KOPT-K1 (cell line): ENCODE data around the gene ZNG1E.
"Not testable (repeated sequence)": the region's sequence is repeated elsewhere in the genome, so short reads cannot be mapped to it uniquely, and the experiment has no call there.

Experiments used
- H3K27ac ChIP-seq: fragments of 200-600 bp; sonication (generic); 2 replicates; pipeline ENCODE4 v1.5.1; 2016; ENCODE audit warnings: antibody characterized with exemption, mild to moderate bottlenecking, low read depth, low read length; ENCODE audit not compliant: poor library complexity, severe bottlenecking
- H3K36me3 ChIP-seq: fragments of 200-600 bp; sonication (generic); 2 replicates; pipeline ENCODE4 v1.5.1; 2017; ENCODE audit warnings: antibody characterized with exemption, mild to moderate bottlenecking, low read length, moderate library complexity; ENCODE audit not compliant: insufficient read depth
- H3K9me3 ChIP-seq: fragments of 200-600 bp; sonication (generic); 2 replicates; pipeline ENCODE4 v1.5.1; 2017; ENCODE audit warnings: antibody characterized with exemption, low read length, mild to moderate bottlenecking; ENCODE audit not compliant: insufficient read depth, poor library complexity, severe bottlenecking

ZNG1E gene

DNA sequence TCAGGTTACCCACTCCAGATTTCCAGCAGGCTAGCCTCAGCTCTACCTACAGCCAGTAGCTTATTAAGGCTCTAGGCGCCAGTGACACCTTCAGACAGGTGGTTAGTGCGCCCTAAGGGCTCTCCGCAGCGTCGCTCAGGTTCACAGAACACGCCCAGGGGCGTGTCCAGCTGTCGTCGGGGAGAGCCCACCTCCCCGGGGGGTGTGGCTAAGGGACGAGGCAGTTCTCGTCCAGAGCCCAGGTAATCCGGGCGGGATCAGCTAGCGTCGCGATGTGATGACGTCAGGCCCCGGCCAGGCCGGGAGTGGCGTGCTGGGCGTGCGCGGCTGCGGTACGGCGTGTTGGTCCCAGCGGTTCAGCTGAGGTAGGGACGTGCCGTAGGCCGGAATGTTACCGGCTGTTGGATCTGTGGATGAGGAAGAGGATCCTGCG lies at the start of gene ZNG1E:
ZNG1E (plus strand) TSS at position 340 of the 433 bp plus-strand sequence; CDS start at position 389, 49 bp downstream.
- H3K27ac ChIP-seq = not testable (repeated sequence)

DNA sequence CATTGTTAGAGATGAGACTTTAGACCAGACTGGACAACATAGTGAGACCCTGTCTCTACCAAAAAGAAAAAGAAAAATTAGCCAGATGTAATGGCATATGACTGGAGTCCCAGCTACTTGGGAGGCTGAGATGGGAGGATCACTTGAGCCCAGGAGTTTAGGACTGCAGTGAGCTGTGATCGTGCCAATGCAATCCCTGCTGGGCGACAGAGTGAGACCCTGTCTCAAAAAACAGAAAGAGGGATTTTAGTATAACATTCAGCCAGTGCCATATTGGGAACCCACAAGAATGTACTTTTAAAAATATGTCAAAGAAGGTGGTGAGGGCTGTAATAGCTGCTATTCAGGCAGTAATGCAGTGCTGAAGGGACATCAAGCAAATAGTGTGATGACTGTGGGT lies 2.1 kb upstream of the ZNG1E start:
- not testable (repeated sequence) for H3K36me3 ChIP-seq, H3K27ac ChIP-seq, H3K9me3 ChIP-seq

More for the DNA sequence above, at the start of gene ZNG1E:
- H3K36me3 ChIP-seq, H3K9me3 ChIP-seq: not testable (repeated sequence)

DNA sequence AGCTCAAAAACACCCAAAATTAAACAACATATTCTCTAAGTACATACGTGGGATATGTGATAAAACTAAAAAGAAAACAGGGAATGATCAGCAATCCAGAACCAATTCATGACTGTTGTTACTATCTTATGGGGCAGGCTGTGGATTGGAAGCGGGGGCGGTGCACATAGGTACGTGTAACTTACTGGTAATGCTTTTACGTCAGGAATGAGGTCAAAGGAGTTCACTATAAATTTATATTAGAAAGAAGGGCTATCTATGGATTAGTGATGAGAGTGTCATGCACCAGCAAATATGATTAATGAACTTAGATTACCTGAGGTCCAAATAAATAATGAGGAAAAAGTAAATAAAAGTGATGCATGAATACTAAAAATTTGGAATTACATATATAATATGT lies 710 bp upstream of the ZNG1E start:
- H3K36me3 ChIP-seq, H3K27ac ChIP-seq, H3K9me3 ChIP-seq: not testable (repeated sequence)

DNA sequence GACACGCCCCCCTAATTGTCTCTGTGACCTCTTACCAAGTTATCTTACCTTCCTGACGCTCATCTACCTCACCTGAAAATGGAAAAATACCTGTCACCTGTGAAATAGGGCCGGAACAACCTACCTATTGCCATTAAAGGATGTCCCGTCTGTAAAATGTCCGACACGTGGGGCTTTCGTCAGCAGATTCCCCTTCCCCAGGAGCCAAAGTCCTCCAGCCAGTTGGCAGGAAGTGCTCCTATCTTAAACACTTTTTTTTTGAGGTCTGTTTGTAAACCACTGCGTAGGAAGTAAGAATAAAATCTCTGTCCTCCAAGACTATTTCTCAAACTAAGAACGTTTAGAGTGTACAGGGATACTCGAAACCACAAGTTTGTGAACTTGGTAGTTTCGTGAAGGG lies 661 bp downstream of the ZNG1E start:
- H3K36me3 ChIP-seq, H3K27ac ChIP-seq, H3K9me3 ChIP-seq: not testable (repeated sequence)

DNA sequence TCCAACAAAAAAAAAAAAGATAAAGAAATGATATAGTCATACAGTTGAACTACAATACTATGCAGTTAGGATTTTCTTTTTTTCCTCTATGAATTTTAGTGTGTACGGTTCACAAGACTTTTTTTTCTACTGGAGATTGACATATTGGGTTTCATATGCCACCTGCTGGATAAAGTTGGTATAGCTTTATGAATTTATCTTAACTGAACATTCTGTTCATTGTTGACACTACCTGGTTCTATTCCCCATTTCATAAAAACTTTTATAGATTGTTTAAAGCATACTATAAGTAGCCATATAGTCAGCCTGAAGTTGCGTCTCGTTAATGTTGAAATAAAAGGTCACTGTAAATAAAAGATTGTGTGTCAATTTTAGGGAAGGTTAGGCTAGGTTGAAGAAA lies 2.8 kb downstream of the ZNG1E start:
- not testable (repeated sequence) for H3K36me3 ChIP-seq

DNA sequence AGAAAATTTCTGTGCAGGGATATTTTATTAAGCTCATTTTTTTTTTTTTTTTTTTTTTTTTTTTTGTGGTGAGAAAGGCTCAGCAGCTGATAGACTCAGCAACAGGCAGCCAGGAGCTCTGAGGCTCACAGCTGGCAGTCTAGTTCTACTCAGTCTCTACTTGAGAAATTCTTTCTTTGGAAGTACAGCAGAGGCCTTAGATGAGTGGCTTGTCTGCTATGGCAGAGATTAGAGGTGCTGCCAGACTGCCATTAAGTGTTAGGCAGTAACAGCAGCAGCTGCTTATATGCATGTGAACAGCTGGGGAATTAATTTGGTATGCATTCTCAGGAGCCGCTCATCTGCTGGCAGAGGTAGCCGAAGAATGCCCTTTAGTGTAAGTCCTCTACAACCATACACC lies 27.8 kb downstream of the ZNG1E start:
- H3K36me3 ChIP-seq, H3K27ac ChIP-seq, H3K9me3 ChIP-seq: not testable (repeated sequence)

More for the DNA sequence above, 2.8 kb downstream of the ZNG1E start:
- not testable (repeated sequence) for H3K9me3 ChIP-seq, H3K27ac ChIP-seq

DNA sequence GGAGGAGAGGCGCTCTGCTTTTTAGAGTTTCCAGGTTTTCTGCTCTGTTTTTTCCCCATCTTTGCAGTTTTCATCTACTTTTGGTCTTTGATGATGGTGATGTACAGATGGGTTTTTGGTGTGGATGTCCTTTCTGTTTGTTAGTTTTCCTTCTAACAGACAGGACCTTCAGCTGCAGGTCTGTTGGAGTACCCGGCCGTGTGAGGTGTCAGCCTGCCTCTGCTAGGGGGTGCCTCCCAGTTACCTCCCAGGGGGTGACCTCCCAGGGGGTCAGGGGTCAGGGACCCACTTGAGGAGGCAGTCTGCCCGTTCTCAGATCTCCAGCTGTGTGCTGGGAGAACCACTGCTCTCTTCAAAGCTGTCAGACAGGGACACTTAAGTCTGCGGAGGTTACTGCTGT lies 38.7 kb downstream of the ZNG1E start:
- not testable (repeated sequence) for H3K36me3 ChIP-seq, H3K9me3 ChIP-seq

DNA sequence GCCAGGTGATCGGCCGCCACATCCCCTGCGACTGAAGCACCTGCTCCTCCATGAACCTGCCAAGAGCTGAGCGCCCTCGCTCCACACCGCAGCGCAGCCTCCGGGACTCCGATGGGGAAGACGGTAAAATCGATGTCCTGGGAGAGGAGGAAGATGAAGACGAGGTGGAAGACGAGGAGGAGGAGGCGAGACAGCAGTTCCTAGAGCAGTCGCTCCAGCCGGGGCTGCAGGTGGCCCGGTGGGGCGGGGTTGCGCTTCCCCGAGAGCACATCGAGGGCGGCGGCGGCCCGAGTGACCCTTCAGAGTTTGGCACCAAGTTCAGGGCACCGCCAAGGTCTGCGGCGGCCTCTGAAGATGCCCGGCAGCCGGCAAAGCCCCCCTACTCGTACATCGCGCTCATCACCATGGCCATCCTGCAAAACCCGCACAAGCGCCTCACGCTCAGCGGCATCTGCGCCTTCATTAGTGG lies 61.4 kb downstream of the ZNG1E start, which contains the start of gene FOXD4L4:
FOXD4L4 (plus strand) TSS at position 51 of the 469 bp plus-strand sequence; CDS start at position 51, 0 bp downstream.
- not testable (repeated sequence) for H3K36me3 ChIP-seq, H3K27ac ChIP-seq, H3K9me3 ChIP-seq

More for the DNA sequence above, 38.7 kb downstream of the ZNG1E start:
- H3K27ac ChIP-seq = not testable (repeated sequence)

DNA sequence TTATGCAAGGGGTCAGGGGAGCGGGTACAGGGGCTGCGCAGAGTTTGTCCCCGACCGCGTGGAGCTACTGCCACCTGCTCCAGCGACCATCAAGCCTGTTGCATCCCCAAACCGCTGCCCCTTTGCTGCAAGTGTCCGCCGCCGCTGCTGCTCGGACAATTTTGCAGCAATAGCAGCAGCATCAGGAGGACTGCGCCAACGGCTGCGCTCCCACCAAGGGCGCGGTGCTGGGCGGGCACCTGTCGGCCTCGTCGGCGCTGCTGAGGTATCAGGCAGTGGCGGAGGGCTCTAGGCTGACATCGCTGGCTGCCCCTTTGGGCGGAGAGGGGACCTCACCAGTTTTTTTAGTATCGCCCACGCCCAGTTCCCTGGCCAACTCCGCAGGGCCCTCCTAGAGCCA lies 62.4 kb downstream of the ZNG1E start:
- H3K9me3 ChIP-seq, H3K27ac ChIP-seq, H3K36me3 ChIP-seq: not testable (repeated sequence)
